K562 (cell line): ENCODE data around the gene NOX5. TPM values are rescaled to one million over a fixed set of nuclear protein-coding genes. Genes with fewer than 3 reads are reported as not detected.

ENCODE experiments used
- ATAC-seq: fragments of 200-7000 bp; cut with Tn5 transposase; 3 replicates; pipeline ENCODE4 v1.9.1; 2020; ENCODE audit warnings: moderate library complexity
- BruUV-seq: library from RNA; stranded (reverse); fragments of 400-500 nt; replicated peaks from 2 replicates; lab custom pipeline; 2021; lab: Mats Ljungman, UMichigan
- CTCF ChIA-PET: fragments of 300-600 bp; formaldehyde crosslinking; extraction: SDS; loops from one replicate; lab custom pipeline; 2021; ENCODE audit warnings: low intra/inter-chr PET ratio; lab: Yijun Ruan, JAX
- POLR2A ChIA-PET: fragments of 300-600, 350-650 bp; sonication (Branson Sonifier 250); formaldehyde crosslinking; extraction: SDS; loops from one replicate; lab custom pipeline; 2021; ENCODE audit warnings: antibody characterized with exemption, inconsistent platforms; lab: Yijun Ruan, JAX
- DNase-seq, 4 experiments: peaks; one replicate each; pipeline versions ENCODE4 v3.0.0 to v3.0.0-alpha.2; 2011 to 2018; ENCODE audit warnings: low spot score in 3 of 4, mixed read lengths in 3 of 4; ENCODE audit errors: extremely low read depth in 1 of 4
- FAIRE-seq: peaks from 2 replicates; lab custom pipeline; 2011; peaks lifted over from hg19 to GRCh38; lab: Jason Lieb, UNC
- H2AFZ ChIP-seq: 2 replicates; pipeline ENCODE4 v1.6.0; 2011; ENCODE audit warnings: low read depth, low read length, control low read depth, inconsistent platforms
- H3K27ac ChIP-seq: fragments of 200-600 bp; 3 replicates; pipeline ENCODE4 v1.8.0; 2011; ENCODE audit warnings: low read depth, mild to moderate bottlenecking, control low read depth, inconsistent platforms, low read length, moderate library complexity, mixed read lengths; ENCODE audit errors: extremely low read depth
- H3K27me3 ChIP-seq, 2 experiments: fragments of 300-600 bp in 1 of 2; 2 replicates in 1 of 2; 3 replicates in 1 of 2; pipeline versions ENCODE4 v1.6.0 to v1.8.0; 2011; ENCODE audit warnings: inconsistent platforms in 2 of 2, low read length in 2 of 2, mild to moderate bottlenecking in 1 of 2, mixed read lengths in 1 of 2, moderate library complexity in 1 of 2; ENCODE audit not compliant: control insufficient read depth in 2 of 2, insufficient read depth in 2 of 2
- H3K36me3 ChIP-seq: fragments of 300-600 bp; 3 replicates; pipeline ENCODE4 v1.8.0; 2011; ENCODE audit warnings: mild to moderate bottlenecking, low read length, inconsistent platforms; ENCODE audit not compliant: control insufficient read depth, insufficient read depth
- H3K4me1 ChIP-seq, 2 experiments: fragments of 200-600 bp in 1 of 2; replicated peaks in 1 of 2; 2 replicates in 1 of 2; 3 replicates in 1 of 2; pipeline versions ENCODE4 v1.5.1 to v1.8.0; 2011; ENCODE audit warnings: inconsistent platforms in 2 of 2, low read length in 2 of 2, mild to moderate bottlenecking in 1 of 2, mixed read lengths in 1 of 2, moderate library complexity in 1 of 2; ENCODE audit not compliant: control insufficient read depth in 2 of 2, insufficient read depth in 2 of 2
- H3K4me2 ChIP-seq: 2 replicates; pipeline ENCODE4 v1.6.1; 2011; ENCODE audit warnings: low read length, control low read depth, inconsistent platforms, mixed read lengths; ENCODE audit not compliant: insufficient read depth
- H3K4me3 ChIP-seq: fragments of 200-600 bp; sonication (generic), shearing (Covaris generic); 2 replicates; pipeline ENCODE4 v1.5.1; 2016; ENCODE audit warnings: control low read depth, inconsistent platforms
- H3K79me2 ChIP-seq: fragments of 200-600 bp; 3 replicates; pipeline ENCODE4 v1.8.0; 2011; ENCODE audit warnings: low read length, inconsistent platforms; ENCODE audit not compliant: control insufficient read depth, insufficient read depth
- H3K9ac ChIP-seq, 2 experiments: 2 replicates each; pipeline versions ENCODE4 v1.6.0 to v1.6.1; 2011; ENCODE audit warnings: low read depth in 2 of 2, low read length in 2 of 2, control low read depth in 1 of 2, inconsistent platforms in 1 of 2, mild to moderate bottlenecking in 1 of 2, mixed read lengths in 1 of 2; ENCODE audit not compliant: insufficient read depth in 1 of 2
- H3K9me1 ChIP-seq: one replicate; pipeline ENCODE4 v1.6.0; 2011; ENCODE audit warnings: inconsistent platforms, mild to moderate bottlenecking, low read length, moderate library complexity; ENCODE audit not compliant: control insufficient read depth, insufficient read depth
- H3K9me3 ChIP-seq: replicated peaks from 2 replicates; pipeline ENCODE4 v1.5.1; 2011; ENCODE audit warnings: low read depth, low read length, inconsistent platforms; ENCODE audit not compliant: control insufficient read depth, insufficient read depth
- H4K20me1 ChIP-seq: replicated peaks from 2 replicates; pipeline ENCODE4 v1.6.1; 2011; ENCODE audit warnings: low read length, inconsistent platforms, mixed read lengths; ENCODE audit not compliant: control insufficient read depth, insufficient read depth
- CHD2 ChIP-seq: IDR thresholded peaks from 2 replicates; pipeline ENCODE4 v1.6.1; 2011; ENCODE audit warnings: low read depth, low read length
- ELF1 ChIP-seq: fragments of 200-800 bp; sonication (Bioruptor generic); IDR thresholded peaks from 2 replicates; pipeline ENCODE4 v1.6.1; 2016; ENCODE audit warnings: missing genetic modification characterization, missing compliant biosample characterization
- HDAC3 ChIP-seq: fragments of 450-650 bp; IDR thresholded peaks from 2 replicates; pipeline ENCODE4 v1.6.1; 2018; ENCODE audit warnings: borderline replicate concordance, mild to moderate bottlenecking, moderate library complexity; ENCODE audit not compliant: partially characterized antibody
- ILK ChIP-seq: fragments of 450-650 bp; IDR thresholded peaks from 2 replicates; pipeline ENCODE4 v1.6.1; 2016; ENCODE audit warnings: missing genetic modification characterization, low read depth, mild to moderate bottlenecking, missing compliant biosample characterization, moderate library complexity, borderline replicate concordance
- MCM3 ChIP-seq: fragments of 450-650 bp; IDR thresholded peaks from 2 replicates; pipeline ENCODE4 v1.6.1; 2016
- NKRF ChIP-seq: fragments of 450-650 bp; IDR thresholded peaks from 2 replicates; pipeline ENCODE4 v1.6.1; 2016; ENCODE audit warnings: borderline replicate concordance
- RFX5 ChIP-seq: IDR thresholded peaks from 2 replicates; pipeline ENCODE4 v1.6.1; 2011; ENCODE audit warnings: low read depth, mild to moderate bottlenecking, improper control_type of control experiment, low read length
- SETDB1 ChIP-seq: IDR thresholded peaks from one replicate; pipeline ENCODE4 v1.6.1; 2012; ENCODE audit warnings: low read length, control low read depth, inconsistent platforms
- SRSF1 ChIP-seq: fragments of 200-400 bp; formaldehyde crosslinking; IDR thresholded peaks from 2 replicates; pipeline ENCODE4 v1.6.1; 2017; ENCODE audit warnings: mild to moderate bottlenecking, low read depth, low read length, moderate library complexity
- TCFL5 ChIP-seq: fragments of 250-450 bp; sonication (Bioruptor Pico); conservative IDR thresholded peaks from 2 replicates; pipeline ENCODE4 v1.6.1; 2021; ENCODE audit warnings: mild to moderate bottlenecking, moderate library complexity, matching md5 sums
- ZNF780A ChIP-seq: fragments of 250-450 bp; sonication (Bioruptor Pico); IDR thresholded peaks from 2 replicates; pipeline ENCODE4 v1.5.0; 2021; ENCODE audit warnings: mild to moderate bottlenecking
- WGBS: fragments of 100-300 bp; shearing (Covaris generic); methylation state at CpG from one replicate; pipeline ENCODE4 v1.1.6; 2016; ENCODE audit warnings: low coverage, mixed read lengths; ENCODE audit not compliant: insufficient coverage; ENCODE audit errors: missing lambda C conversion rate; 5-methylcytosine and 5-hydroxymethylcytosine counted together
- in situ Hi-C: fragments of 300-500 bp; cut with MboI; formaldehyde crosslinking; loops from 4 replicates; pipeline ENCODE4 v1.15.0; 2018; ENCODE audit warnings: inconsistent platforms, mixed read lengths
- intact Hi-C: fragments of 100-400 bp; cut with micrococcal nuclease; formaldehyde crosslinking; loops from 2 replicates; pipeline ENCODE4 v1.14.2; 2022
- polyA plus RNA-seq, 8 experiments: library from polyadenylated mRNA; depleted of rRNA in 4 of 8; stranded (reverse) in 5 of 8; unstranded in 3 of 8; fragments of >200 nt; fragmentation: Nextera tagmentation in 2 of 8; fragmentation: Illumina TruSeq in 1 of 8; extraction: Ambion mirVana in 2 of 8; extraction: Trizol in 1 of 8; gene quantifications; 2 replicates each; pipeline versions ENCODE4 v1.2.1 to v1.2.3, GENCODE V29; 2011 to 2014; ENCODE audit warnings: inconsistent platforms in 1 of 8, missing spikeins in 1 of 8
- total RNA-seq, 7 experiments: library from RNA; depleted of rRNA in 6 of 7; stranded (reverse); fragments of >200 nt in 6 of 7; fragmentation: Illumina TruSeq in 2 of 7; extraction: Trizol in 2 of 7; gene quantifications; 2 replicates each; pipeline versions ENCODE4 v1.2.1 to v1.2.3, GENCODE V29; 2011 to 2021; ENCODE audit warnings: low replicate concordance in 1 of 7
- TF ChIP-seq, protein P1 (sequence below), 2 experiments: fragments of 450-650 bp; IDR thresholded peaks; 2 replicates each; pipeline ENCODE4 v1.6.1; 2016; ENCODE audit warnings: mild to moderate bottlenecking in 2 of 2, borderline replicate concordance in 1 of 2, low read depth in 1 of 2, moderate library complexity in 1 of 2

NOX5 gene
- total and polyA plus RNA-seq, 9 of the 15 experiments (the other 6 are each of a cell fraction or from before 2014, with no cell fraction given), result 0.01 TPM; not detected in 8

- ChIA-PET CTCF (no interaction called here), POLR2A (interaction anchor here (1.3 kb wide), 1 partner anchor 8 kb away, joined by 5 read pairs; no protein-coding TSS in a partner anchor)
- in situ Hi-C loops (no loop called here), intact Hi-C loops (no loop called here)
- H4K20me1 ChIP-seq, result no peaks in the 10 kb centered on the region
- no peaks in the 10 kb centered on the region for H3K9me1 ChIP-seq
- TF ChIP-seq NKRF (no peak), SRSF1 (no peak), TCFL5 (CRISPR knock-in tag) (no peak), MCM3 (no peak), ZNF780A (no peak), HDAC3 (no peak), RFX5 (no peak), ILK (no peak), ELF1 (tag) (no peak), CHD2 (no peak), SETDB1 (no peak)
- TF ChIP-seq, protein P1, sequence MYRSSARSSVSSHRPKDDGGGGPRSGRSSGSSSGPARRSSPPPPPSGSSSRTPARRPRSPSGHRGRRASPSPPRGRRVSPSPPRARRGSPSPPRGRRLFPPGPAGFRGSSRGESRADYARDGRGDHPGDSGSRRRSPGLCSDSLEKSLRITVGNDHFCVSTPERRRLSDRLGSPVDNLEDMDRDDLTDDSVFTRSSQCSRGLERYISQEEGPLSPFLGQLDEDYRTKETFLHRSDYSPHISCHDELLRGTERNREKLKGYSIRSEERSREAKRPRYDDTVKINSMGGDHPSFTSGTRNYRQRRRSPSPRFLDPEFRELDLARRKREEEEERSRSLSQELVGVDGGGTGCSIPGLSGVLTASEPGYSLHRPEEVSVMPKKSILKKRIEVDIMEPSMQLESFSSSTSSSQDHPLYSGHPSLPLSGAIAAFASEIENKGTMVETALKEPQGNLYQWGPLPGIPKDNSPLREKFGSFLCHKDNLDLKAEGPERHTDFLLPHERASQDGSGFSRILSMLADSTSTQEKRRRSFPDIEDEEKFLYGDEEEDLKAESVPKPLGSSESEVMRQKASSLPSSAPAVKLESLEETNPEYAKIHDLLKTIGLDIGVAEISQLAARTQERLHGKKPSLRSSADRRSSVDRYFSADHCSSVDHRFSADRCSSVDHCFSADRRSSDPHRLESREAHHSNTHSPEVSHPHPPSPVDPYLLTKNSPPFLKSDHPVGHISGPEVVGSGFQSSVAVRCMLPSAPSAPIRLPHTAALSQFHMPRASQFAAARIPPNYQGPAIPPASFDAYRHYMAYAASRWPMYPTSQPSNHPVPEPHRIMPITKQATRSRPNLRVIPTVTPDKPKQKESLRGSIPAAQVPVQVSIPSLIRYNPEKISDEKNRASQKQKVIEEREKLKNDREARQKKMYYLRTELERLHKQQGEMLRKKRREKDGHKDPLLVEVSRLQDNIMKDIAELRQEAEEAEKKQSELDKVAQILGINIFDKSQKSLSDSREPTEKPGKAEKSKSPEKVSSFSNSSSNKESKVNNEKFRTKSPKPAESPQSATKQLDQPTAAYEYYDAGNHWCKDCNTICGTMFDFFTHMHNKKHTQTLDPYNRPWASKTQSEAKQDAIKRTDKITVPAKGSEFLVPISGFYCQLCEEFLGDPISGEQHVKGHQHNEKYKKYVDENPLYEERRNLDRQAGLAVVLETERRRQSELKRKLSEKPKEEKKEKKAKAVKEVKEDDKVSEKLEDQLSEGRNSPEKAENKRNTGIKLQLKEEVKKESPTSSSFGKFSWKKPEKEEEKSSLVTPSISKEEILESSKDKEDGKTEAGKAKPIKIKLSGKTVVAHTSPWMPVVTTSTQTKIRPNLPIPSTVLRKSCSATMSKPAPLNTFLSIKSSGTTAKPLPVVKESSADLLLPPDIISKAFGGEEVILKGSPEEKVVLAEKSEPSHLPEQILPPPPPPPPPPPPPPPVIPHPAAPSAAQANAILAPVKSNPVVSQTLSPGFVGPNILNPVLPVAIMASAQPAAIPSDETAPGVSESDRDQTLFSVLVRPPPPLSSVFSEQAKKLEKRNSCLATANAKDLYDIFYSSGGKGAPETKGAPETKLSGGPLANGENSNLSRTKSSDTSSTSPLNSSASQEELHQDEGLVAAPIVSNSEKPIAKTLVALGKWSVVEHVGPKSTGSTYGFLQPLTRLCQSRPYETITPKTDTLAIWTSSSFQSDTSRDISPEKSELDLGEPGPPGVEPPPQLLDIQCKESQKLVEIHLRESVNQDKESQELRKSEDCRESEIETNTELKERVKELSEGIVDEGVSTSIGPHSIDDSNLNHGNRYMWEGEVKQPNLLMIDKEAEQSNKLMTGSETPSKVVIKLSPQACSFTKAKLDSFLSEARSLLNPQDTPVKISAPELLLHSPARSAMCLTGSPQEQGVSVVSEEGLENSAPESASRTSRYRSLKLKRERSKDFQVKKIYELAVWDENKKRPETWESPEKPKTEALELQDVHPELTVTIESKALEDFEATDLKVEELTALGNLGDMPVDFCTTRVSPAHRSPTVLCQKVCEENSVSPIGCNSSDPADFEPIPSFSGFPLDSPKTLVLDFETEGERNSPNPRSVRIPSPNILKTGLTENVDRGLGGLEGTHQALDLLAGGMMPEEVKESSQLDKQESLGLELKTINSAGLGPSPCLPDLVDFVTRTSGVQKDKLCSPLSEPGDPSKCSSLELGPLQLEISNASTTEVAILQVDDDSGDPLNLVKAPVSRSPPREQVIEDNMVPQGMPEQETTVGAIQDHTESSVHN (IDR thresholded peaks at IDR 0.05; ENCODE audit: borderline replicate concordance in 1 of 2, low read depth in 1 of 2), result no peak
- H3K79me2 ChIP-seq, result no peaks in the 10 kb centered on the region
- DNase-seq, result no peak
- no peaks in the 10 kb centered on the region for H3K36me3 ChIP-seq
- FAIRE-seq, result no peak
- BruUV-seq, result no TSS peak
- peaks cover 0 to 14% of the 10 kb centered on the region in 2 experiments; a peak in 2 of 5 replicates for H3K27me3 ChIP-seq
- H2AFZ ChIP-seq, result no peak overlapping the region
- H3K27ac ChIP-seq, result no peak overlapping the region
- no peak overlapping the region for H3K9ac ChIP-seq
- H3K4me3 ChIP-seq, result no peak overlapping the region
- no peaks in the 10 kb centered on the region for H3K9me3 ChIP-seq
- 0% methylated on average over 6 of the region's 6 CpGs for WGBS
- no peak overlapping the region for H3K4me2 ChIP-seq
- H3K4me1 ChIP-seq, result peaks cover 0 to 5% of the 10 kb centered on the region in 2 experiments; a peak in 2 of 5 replicates
- ATAC-seq, result no peak
These were observed 25.2 kb downstream of the NOX5 start for GRCh38 chr15:69039516-69040225.
